GM20431 (cell line): ENCODE measurements around the gene DTX3L.

ENCODE experiments used
- in situ Hi-C: fragments of 300-500 bp; cut with MseI, MboI; formaldehyde crosslinking; loops from one replicate; pipeline ENCODE4 v1.15.0; 2020; ENCODE audit warnings: low sequenced_read_pairs; ENCODE audit not compliant: unreplicated experiment

The DTX3L gene

DNA sequence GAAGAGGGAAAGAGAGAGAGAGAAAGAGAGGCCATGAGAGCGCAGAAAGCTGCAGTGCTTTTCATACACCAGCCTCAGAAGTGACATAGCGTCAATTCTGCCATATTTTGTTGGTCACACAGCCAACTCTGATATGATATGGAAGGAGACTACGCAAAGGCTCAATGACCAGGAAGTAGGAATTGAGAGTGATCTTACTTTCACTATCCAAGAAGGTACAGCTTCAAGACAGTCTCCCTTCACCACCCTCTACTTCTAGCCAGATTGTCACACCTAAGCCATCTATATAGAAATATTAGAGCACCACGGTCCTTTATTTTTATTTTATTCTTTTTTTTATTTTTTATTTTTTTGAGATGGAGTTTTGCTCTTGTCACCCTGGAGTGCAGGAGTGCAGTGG lies 34.4 kb downstream of the DTX3L start:
- in situ Hi-C loops = no loop called here

DNA sequence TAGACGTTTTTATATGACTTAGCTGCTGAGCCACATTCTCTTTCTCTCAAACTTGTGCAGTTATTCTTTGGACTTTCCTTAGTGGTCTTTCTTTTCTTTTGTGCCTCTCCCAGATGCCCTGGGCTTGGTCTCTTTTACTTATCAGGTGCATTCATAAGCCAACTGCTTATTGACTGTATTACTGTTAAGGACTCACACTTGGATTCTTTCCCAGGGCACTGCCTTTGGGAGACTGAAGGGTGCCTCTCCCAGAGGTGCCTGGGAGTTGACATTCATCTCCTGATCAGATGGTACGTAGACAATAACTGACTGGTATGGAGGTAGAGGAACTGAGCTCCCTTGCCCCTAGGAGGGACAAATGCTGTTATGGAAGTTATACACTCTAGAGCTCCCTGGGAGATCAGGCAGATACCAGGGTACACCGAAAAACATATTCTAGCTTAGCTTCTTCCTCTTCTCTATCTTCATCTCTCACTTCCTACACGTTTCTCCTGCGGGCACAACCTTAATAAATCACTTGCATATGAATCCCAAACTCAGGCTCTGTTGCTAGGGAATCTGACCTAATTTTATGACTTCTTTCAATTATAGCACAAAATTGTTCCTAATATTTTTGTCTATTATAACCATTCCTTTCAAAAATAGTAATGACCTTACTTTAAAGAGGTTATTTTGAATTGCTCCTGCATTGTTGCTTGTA lies 38.0 kb downstream of the DTX3L start:
- in situ Hi-C loops = no loop called here

DNA sequence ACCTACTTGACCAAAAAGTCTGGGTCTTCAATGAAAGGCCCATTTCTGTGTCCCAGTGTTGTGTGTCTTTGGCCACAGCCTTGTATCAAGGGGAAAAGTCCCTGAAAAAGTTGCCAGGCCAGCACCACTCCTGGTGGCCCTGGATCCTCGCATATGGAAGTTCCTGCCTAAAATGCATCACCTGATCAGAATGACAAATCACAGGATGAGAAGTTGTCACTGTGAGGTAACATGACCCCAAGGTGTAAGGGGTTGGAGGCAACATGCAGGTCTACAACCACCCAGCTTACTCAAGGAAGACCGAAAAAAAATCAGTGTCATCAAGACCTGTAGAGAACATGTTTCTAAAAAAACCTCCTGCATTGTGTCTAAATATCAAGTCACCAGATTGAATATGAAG lies 38.9 kb downstream of the DTX3L start:
- in situ Hi-C loops = no loop called here

DNA sequence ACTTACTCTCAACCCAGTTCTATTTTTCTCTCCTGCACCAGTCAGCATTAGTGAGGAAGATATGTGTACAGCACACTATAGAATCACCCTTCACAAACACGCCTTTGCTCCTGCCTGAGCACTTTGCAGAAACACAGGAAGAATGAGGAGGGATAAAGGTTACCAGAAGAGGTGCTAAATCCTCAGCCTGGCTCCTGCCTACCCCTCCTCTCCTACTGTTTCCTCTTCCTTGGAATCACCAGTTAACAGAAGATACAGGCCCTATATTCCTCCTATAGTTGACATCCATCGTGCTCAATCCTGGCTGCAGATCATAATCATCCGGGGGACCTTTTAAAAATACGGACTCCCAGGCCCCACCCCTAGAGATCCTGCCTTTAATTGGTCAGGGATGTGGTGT lies 42.2 kb downstream of the DTX3L start:
- in situ Hi-C loops = no loop called here

DNA sequence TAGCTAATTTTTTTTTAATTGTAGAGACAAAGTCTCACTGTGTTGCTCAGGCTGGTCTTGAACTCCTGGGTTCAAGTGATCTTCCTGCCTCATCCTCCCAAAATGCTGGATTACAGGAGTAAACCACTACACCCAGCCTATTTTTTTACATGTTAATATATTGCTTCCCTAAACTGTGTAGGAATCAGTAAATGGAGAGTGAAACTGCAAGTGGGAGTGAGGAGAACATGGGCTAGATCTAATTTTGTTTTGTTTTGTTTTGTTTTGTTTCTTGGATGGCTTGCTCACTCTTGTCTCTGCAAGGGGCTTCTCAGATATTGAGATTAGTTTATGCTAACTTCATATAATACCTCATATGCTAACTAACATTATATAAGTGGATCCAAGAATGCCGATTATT lies 44.8 kb downstream of the DTX3L start:
- in situ Hi-C loops = no loop called here

DNA sequence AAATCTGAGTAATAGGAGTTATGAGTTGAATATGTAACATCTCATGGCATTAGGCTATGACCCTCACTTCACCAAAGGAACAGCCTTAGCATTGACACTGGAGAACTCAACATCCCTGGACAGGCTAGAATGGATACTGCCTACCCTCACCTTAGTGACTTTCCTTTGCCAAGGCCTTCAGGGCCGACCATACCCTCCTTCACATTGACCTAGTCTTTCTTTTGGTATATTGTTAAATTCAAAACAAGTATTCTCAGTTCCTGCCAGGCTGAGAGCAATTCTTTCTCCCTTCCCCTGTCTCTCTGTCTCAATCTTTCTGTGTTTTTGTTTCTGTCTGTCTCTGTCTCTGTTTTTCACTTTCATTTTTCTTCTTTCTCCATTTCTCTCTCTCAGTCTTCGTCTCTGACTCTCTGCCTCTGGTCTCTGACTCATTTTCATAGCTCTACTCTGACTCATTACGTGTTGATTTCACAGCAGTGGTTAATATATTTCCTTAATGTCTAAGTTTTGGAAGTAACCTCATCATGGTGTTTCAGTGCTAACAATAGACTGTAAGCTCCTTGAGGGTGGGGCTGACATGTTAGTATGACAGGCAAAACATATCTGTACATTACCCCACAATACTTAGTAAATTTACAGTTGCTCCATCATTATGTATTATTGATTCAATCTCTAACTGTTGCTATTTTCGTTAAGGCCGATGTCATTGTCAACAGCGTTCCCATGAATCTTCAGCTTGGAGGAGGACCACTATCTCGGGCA lies 45.8 kb downstream of the DTX3L start:
- in situ Hi-C loops = no loop called here

DNA sequence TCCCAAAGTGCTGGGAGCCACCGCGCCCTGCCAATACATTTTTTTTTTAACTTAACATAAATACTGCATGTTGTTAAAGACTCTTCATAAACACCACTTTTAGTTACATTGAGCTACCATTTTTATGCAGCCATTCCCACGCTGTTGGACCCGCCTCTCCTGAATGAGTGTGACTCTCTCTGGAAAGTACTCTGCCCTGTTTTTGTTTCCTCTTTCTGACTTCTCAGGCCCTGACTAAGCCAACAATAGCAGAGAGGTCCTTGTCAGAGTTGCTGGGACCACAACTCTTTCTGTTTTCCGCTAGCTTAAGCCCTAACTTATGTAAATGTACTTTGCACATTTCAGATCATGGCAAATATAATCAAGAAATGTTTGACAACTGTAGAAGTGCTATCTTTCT lies 48.6 kb downstream of the DTX3L start:
- in situ Hi-C loops = no loop called here

DNA sequence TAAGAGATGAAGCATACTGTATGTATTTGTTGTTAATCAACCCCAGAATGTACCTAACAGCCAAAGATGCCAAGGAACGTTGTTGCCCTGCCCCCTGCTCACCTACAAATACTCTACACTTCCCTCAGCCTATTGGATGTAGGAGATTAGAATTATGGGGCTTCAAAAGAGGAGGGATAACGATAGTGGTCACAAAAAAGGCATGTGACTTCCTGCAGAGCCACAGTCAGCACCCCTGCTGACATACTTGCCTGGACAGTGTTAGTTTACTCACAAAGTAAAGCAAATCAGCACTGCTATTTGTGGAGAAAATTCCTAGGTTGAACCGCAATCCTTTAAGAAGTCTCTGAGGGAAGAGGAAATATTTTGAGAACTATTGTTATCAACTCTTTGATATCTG lies 51.2 kb downstream of the DTX3L start:
- in situ Hi-C loops = no loop called here

DNA sequence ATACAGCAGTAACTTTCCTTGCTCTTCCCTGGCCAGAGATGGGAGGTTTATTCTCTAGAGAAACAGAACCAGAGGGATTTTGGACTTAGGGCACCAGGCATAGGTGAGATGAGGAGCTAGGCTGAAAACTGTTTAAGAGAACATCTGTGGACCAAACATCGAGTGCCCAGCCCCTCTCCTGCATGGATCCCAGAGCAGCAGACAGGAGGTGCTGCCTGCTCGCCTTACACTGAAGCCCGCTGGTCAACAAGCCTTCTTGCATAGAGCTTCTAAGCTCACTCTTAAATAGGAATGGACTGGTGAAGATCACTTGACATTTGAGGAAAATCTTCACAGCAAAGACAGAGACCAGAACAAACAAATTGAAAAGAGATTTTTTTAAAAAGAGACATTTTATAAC lies 54.5 kb downstream of the DTX3L start:
- in situ Hi-C loops = no loop called here

DNA sequence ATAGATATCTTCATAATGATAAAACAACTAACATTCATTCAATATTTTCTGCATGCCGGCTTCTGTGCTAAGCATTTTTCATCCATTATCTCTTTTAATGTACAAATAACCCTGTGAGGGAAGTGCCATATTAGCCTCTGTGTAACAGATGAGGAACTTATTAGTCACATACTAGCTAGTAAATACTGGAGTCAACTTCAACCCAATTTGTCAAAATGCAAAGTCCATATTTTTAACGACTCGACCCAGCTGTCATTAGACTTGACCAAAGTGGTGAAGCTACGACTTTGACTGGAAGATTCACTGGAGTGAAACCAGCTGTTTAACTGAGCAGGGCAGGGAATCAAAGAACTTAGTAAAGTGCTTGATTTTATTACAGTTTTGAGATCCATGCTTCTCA lies 54.9 kb downstream of the DTX3L start:
- in situ Hi-C loops = no loop called here

DNA sequence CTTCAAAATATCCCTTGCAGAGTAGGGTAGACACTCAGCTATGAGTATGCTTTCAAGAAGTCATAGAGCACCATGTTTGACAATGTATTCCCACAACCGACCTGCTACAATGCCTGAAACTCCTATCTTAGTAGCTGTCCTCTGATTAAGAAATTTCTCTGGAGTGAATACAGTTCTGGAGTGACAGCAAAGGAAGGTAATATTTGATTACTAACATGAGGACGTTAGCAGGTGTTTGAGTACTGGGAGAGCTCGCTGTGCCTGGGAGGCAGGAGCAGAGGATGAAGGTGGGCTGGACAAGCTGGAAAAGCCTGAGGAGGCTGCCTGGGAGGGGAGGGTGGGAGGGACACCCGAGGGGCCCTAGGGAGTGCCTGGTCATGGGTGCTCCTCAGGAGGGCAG lies 56.3 kb downstream of the DTX3L start:
- in situ Hi-C loops = no loop called here

DNA sequence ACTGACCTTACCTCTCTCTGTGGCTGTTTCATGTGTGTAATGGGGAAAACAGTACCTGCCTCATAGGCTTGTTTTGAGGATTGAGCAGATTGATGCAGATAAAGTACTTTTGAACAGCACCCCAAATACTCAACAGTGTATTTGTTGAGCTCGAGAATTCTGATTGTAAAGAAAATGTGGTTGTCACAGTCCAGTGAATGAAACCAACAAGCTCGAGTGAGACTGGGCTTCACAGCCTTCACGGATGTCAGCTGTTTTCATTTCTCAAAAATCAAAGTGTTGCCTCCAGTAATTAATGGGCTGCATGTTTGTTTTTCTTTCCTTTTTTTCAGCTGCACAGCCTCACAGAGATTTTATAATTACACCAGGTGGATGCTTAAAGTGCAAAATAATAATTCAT lies 57.0 kb downstream of the DTX3L start:
- in situ Hi-C loops = no loop called here

DNA sequence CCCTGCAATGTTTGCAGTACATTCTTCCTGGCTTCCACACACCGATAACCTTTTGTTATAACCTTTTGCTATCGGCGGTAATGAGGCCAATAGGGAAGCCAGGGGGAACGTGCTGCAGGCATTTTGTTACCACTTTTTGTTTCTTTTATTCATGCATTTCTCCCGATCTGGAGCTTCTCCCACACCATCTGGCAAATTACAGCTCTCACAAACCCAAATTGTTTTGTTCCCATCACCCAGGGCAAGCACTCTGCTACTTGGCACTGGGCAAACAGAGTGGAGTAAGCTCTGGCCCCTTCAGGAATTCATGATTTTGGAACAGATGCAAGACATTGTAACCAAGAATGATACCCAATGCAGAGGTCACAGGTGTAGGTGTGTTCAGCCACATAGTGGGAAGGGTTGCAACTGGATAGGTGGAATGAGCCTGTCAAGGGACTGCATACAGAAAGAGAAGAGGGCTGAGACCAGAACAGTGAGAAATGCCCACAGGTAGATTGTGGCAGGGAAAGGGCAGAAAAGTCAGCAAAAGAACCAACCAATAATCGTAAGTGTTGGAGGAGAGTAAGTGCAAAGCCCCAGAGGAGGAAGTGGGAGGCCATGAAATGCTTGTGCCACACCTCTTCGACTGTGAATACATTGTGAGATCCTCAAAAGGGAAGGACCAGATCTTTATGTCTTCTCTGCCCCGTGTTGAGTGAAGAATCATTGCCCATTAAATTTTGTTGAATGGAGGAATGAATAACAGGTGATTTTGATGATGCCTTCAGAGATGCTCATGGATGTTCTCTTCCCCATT lies 59.1 kb downstream of the DTX3L start:
- in situ Hi-C loops = no loop called here
